ENCODE data around the gene MLLT10.

GRCh38 chr10:21617267-21617666, 83.2 kb downstream of the MLLT10 start:
- TF ChIP-seq CTCF (IDR thresholded peaks at IDR 0.05) (no peak), EP300 (IDR thresholded peaks at IDR 0.05) (no peak)

Data from ovary (tissue), 3 donors.